OCI-LY3 (cell line): ENCODE measurements around the gene HUNK.

Source experiments
- CTCF ChIP-seq: fragments of 200-600, 300-600 bp; sonication (generic); IDR thresholded peaks from 2 replicates; pipeline ENCODE4 v1.5.1; 2014; ENCODE audit warnings: antibody characterized with exemption, low read length, low read depth
- EZH2phosphoT487 ChIP-seq: fragments of 200-600 bp; shearing (Covaris generic); IDR thresholded peaks from 2 replicates; pipeline ENCODE4 v1.6.1; 2018; ENCODE audit warnings: antibody characterized with exemption, mixed run types, low read depth

- TF ChIP-seq CTCF = no peak
- TF ChIP-seq EZH2phosphoT487 = no peak
Observed at GRCh38 chr21:31945546-31945945, 72.7 kb downstream of the HUNK start.
